AG10803 (cell line): ENCODE results near the gene BRI3BP.
"Not testable (repeated sequence)": the region's sequence is repeated elsewhere in the genome, so short reads cannot be mapped to it uniquely, and the experiment has no call there.

ENCODE experiments used
- DNase-seq: peaks from one replicate; pipeline ENCODE4 v3.0.0; 2010; ENCODE audit warnings: low read depth
- H3K4me3 ChIP-seq: 2 replicates; pipeline ENCODE4 v1.5.1; 2011; ENCODE audit warnings: mild to moderate bottlenecking, low read length, control low read depth
- TF ChIP-seq, protein P1 (sequence below): conservative IDR thresholded peaks from 2 replicates; pipeline ENCODE4 v1.5.1; 2011; ENCODE audit warnings: mild to moderate bottlenecking, low read length, control low read depth, inconsistent platforms

BRI3BP gene

DNA sequence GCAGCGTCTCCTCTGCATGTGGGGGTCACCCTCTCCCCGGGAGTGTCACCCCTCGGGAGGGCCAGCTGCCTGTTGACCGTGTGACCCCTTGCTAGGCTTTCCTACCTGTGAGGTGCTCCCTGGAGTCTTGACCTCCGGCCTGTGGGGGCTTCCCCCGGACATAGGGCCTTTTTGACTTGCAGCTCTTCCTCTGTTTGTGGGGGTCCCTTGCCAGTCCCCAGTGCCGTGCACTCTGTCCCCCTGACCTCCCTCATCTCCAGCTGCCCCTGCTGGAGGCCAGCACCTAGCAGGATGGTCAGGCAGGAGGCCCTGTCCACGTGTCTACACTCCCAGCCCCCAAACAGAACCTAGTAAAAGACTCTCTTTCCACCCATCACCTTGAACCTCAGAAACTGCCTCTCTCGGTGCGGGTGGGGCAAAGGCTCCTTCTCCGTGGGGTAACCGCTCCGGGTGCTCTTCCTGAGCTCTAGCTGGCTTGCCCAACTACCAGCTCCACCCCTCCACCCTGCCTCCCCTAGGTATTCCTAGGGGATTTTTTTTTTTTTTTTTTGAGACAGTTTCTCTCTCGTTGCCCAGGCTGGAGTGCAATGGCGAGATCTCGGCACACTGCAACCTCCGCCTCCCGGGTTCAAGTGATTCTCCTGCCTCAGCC lies 72.6 kb downstream of the BRI3BP start:
- TF ChIP-seq, protein P1, sequence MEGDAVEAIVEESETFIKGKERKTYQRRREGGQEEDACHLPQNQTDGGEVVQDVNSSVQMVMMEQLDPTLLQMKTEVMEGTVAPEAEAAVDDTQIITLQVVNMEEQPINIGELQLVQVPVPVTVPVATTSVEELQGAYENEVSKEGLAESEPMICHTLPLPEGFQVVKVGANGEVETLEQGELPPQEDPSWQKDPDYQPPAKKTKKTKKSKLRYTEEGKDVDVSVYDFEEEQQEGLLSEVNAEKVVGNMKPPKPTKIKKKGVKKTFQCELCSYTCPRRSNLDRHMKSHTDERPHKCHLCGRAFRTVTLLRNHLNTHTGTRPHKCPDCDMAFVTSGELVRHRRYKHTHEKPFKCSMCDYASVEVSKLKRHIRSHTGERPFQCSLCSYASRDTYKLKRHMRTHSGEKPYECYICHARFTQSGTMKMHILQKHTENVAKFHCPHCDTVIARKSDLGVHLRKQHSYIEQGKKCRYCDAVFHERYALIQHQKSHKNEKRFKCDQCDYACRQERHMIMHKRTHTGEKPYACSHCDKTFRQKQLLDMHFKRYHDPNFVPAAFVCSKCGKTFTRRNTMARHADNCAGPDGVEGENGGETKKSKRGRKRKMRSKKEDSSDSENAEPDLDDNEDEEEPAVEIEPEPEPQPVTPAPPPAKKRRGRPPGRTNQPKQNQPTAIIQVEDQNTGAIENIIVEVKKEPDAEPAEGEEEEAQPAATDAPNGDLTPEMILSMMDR = no peak
- no peak for DNase-seq
- peak overlapping the region; percentile 80 for H3K4me3 ChIP-seq

DNA sequence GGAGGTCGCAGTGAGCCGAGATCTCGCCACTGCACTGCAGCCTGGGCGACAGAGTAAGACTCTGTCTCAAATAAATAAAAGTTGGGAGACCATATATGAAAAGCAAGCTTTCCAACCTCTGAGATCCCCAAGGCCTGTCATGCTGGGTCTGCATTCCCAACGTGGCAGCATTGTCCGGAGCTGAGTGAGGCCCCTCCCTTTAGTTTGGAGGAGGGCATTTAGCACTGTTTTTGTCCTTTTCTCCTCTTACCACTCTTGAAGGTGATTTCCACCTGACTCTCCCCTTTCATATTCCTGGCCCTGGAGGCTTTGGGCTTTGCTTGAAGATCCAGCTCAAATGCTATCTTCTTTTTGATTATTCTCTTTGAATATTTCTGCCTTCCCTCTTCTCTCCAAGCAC lies 74.9 kb downstream of the BRI3BP start:
- TF ChIP-seq, protein P1 = no peak
- no peak for DNase-seq
- no peak overlapping the region for H3K4me3 ChIP-seq

DNA sequence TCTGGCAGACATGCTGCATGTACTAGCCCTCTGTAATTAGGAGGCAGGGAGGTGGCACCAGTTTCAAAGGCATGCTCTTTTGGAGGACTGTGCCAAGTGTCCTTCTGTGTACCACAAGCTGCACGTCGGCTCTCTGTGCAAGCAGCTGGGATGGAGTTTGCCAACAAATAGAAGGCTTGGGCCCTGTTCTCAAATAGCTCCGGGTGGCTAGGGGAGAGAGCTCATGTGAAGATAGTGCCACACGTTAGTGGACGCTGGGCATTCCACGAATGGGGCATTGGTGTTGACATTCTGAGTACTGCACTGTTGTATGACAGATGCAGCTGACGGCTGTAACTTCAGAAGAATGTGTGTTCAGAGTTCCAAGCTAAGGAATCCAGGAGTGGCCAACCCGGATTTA lies 76.2 kb downstream of the BRI3BP start:
- no peak overlapping the region for H3K4me3 ChIP-seq
- no peak for DNase-seq
- TF ChIP-seq, protein P1 = no peak

DNA sequence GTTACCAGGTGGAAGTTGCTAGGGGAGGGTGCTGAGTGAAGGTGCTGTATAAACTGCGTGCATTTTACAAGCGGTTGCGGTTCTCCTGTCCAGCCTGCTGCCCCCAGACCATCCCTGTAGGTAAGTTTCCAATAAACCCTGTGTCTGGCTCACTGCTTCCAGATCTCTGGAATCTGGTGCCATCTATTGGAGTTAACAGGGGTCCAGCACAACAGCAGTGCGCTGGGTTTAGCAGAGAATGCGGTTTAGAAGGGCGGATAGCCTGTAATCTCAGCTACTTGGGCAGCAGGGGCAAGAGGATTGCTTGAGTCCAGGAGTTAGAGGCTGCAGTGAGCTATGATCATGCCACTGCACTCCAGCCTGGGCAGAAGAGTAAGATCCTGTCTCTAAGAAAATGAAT lies 76.7 kb downstream of the BRI3BP start:
- H3K4me3 ChIP-seq = no peak overlapping the region
- TF ChIP-seq, protein P1 = no peak
- no peak for DNase-seq

DNA sequence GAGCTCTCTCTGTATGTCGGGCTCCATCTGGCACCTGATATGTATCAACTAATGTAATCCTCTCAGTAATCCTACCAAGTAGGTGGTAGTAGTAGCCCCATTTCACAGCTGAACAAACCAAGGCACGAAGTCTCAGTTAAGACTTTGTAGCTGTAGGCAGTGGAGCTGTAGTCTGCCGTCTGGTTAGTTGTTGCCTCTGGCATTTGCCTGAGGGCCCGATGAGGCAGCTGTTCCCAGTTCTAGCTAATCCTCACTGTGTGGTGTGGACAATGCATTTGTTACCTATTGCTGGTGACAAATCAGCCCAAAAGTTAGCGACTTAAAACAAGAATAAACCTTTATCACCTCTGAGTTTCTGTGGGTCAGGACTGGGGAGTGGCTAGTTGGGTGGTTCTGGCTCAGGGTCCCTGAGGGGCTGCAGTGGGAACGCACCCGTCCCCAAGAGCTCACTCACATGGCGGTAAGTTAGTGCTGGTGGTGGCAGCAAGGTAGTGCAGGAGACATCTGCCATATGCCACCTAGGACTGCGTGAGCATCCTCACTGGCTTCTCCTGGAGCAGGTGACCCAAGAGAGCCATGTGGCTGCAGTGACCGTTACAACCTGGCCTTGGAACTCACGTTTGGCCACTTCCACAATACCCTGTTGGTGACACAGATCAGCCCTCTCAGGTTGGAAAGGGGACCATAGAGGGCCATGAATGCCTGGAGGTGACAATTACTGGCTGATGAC lies 77.4 kb downstream of the BRI3BP start:
- TF ChIP-seq, protein P1 = no peak
- no peak for DNase-seq
- no peak overlapping the region for H3K4me3 ChIP-seq

DNA sequence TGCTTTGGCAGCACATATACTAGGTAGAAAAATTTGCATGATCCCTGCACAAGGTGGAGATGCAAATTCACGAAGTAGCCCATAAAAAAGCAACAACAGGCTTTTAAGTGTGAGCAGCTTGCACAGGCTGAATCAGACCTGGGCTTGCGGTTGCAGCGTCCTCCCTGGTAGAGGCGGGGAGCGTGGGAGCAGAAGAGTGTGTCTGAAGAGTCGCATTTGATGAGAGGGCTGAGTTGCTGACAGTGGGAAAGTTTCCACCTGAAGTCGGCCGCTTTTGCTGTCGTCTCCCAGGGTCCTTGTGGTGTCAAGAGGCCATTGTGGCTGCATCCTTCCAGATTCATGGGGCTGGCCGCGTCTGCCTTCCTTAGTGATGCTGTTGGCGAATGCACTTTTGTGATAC lies 78.0 kb downstream of the BRI3BP start:
- DNase-seq = no peak
- no peak overlapping the region for H3K4me3 ChIP-seq
- TF ChIP-seq, protein P1 = no peak

DNA sequence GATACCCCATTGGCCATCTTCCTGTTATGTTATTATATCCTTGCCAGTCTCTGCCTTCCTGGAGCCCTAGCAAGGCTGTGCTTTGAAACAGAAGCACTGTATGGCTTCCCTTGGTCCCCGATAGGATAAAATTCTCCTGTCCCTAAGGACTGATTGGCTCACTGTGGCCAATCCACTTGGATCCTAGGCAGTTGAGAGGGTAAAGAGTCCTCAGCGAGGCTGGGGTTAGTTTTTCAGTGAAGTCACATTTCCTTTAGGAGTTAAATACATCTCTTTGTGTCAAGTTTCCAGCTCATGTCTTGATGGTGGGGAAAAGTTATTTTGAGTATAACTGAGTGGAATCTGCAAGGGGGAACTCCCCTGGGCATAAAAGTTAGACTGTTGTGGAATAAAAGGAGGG lies 79.1 kb downstream of the BRI3BP start:
- DNase-seq = no peak
- H3K4me3 ChIP-seq = no peak overlapping the region
- TF ChIP-seq, protein P1 = no peak

DNA sequence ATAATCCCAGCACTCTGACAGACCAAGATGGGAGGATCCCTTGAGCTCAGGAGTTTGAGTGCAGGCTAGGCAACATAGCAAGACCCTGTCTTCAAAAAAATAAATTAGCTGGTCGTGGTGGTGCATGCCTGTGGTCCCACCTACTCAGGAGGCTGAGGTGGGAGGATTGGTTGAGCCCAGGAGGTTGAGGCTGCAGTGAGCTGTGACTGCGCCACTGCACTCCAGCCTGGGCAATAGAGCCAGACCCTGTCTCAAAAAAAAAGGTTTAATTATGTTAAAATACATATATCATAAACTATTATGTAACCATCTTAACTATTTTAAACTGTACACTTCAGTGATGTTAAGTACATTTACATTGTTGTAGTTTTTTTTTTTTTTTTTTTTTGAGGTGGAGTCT lies 80.8 kb downstream of the BRI3BP start:
- not testable (repeated sequence) for DNase-seq, H3K4me3 ChIP-seq
